ENCODE data around the gene SLC12A2. TPM values are rescaled to one million over a fixed set of nuclear protein-coding genes. Genes with fewer than 3 reads are reported as not detected.

The SLC12A2 gene
- 100 to 1,000 TPM; 105 to 137 (median 129) TPM for total RNA-seq

DNA sequence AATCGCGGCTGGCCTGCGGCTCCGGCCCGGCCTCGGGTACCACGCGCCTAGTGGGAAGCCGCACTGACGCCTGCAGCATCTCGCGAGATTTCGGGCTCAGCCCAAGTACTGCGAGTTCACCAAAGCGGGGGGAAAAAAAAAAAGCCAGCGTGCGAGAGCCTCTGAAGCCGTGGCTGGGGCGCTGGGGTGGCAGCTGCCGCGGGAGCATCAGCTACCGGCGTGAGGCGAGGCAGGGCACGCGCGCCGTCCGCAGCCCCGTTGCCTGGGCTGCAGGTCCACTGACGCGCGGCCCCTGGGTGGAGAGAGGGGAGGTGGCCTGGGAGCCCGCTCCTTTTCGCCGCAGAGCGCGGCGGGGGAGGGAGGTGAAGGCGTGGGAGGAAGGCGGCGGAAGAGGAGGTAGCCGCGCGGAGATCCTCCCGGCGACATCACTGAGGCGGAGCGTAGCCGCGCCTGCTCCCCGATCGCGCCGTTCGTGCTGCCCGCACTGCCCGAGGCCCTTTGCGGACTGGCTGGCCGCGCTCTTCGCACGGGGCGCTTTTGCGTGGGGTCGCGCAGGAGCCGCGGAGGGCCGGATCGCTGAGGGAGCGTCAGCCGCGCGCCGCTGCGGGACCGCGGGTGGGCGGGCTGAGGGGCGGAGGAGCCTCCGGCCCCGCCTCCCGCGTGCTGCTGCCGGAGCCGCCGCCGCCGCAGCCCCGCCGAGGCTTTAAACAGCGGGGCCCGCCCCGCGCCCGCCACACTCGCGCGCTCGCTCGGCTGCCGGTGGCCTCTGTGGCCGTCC lies at the start of gene SLC12A2:
Gene SLC12A2, plus strand, starts transcription at position 734 of the 778 bp plus-strand sequence. CDS start 189 bp downstream, outside the sequence.
- H3K27ac ChIP-seq = peak within 1 kb of the TSS; percentile 65 to 99 (median 98)
- H3K36me3 ChIP-seq = no peaks in the 10 kb centered on the region
- H3K9me3 ChIP-seq = no peaks in the 10 kb centered on the region
- TF ChIP-seq POLR2AphosphoS5 (IDR thresholded peaks at IDR 0.05) (peak; percentile 62), EP300 (IDR thresholded peaks at IDR 0.05) (no peak), POLR2A (IDR thresholded peaks at IDR 0.05) (peak; percentile 84 to 90)
- TF ChIP-seq, protein P1, sequence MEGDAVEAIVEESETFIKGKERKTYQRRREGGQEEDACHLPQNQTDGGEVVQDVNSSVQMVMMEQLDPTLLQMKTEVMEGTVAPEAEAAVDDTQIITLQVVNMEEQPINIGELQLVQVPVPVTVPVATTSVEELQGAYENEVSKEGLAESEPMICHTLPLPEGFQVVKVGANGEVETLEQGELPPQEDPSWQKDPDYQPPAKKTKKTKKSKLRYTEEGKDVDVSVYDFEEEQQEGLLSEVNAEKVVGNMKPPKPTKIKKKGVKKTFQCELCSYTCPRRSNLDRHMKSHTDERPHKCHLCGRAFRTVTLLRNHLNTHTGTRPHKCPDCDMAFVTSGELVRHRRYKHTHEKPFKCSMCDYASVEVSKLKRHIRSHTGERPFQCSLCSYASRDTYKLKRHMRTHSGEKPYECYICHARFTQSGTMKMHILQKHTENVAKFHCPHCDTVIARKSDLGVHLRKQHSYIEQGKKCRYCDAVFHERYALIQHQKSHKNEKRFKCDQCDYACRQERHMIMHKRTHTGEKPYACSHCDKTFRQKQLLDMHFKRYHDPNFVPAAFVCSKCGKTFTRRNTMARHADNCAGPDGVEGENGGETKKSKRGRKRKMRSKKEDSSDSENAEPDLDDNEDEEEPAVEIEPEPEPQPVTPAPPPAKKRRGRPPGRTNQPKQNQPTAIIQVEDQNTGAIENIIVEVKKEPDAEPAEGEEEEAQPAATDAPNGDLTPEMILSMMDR (IDR thresholded peaks at IDR 0.05) = peak in 2 of 4 experiments; percentile 2 to 20
- H3K27me3 ChIP-seq = no peaks in the 10 kb centered on the region
- ATAC-seq = peak; percentile 92
- 0% methylated on average over 9 of the region's 104 CpGs; no CpG with 5 or more reads in 1 of the 2 donors for WGBS, 2 donors (ENCODE audit: low coverage in 1 of 2)
- H3K4me3 ChIP-seq = peak within 1 kb of the TSS; percentile 43 to 98
- peaks cover 4 to 54% (median 5%) of the 10 kb centered on the region in 3 donors for H3K4me1 ChIP-seq

DNA sequence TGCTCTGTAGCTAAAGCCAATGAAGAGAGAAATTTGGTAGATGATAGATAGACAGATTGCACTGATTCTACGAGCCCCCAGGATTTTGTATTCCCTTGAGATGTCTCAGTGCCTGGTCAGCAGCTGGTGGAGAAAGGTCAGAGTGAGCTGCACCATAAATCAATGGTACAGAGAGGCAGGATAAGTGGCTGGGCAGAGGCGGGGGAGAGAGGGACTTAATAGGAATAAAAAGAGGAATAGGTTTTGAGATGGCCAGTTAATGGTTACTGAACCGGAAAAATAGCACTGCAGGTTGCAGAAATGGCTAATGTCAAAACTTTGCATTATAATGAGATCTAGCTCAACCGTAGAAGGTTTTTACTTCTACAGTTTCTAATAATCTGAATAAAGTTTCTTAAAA lies 47.9 kb upstream of the SLC12A2 start:
- Histone ChIP-seq H3K4me1 (peaks cover 0 to 19% (median 0%) of the 10 kb centered on the region in 3 donors), H3K36me3 (no peaks in the 10 kb centered on the region), H3K27me3 (no peaks in the 10 kb centered on the region), H3K9me3 (peaks cover 0 to 5% (median 0%) of the 10 kb centered on the region in 3 donors), H3K27ac (no peak overlapping the region), H3K4me3 (no peak overlapping the region)
- no peak for ATAC-seq
- WGBS, 2 donors (ENCODE audit: low coverage in 1 of 2) = 82 to 100% methylated on average over 2 to 4 of the region's 4 CpGs
- no peak for TF ChIP-seq POLR2A (IDR thresholded peaks at IDR 0.05)
- TF ChIP-seq, protein P1 (IDR thresholded peaks at IDR 0.05) = no peak
- TF ChIP-seq EP300 (IDR thresholded peaks at IDR 0.05) = no peak
- no peak for TF ChIP-seq POLR2AphosphoS5 (IDR thresholded peaks at IDR 0.05)

DNA sequence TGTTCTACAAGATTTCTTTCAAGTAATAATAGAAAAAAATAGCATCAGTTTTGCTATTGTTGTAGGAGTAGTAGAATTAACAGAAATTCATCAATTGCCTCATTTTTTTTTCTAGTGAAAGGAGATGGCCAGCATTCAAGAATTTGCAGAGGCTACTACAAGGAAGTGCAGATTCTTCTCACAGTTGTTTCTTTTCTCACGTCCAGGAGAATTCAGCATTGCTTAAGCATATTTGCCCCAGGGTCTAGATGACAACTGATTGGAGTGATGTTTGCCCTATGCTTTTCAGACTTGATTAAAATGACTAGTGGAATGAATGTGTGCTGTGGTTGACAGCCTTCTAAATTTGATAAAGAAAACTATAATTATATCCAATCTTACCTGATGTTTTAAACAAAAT lies 46.6 kb upstream of the SLC12A2 start:
- TF ChIP-seq, protein P1 (IDR thresholded peaks at IDR 0.05) = no peak
- TF ChIP-seq POLR2A (IDR thresholded peaks at IDR 0.05) (no peak), POLR2AphosphoS5 (IDR thresholded peaks at IDR 0.05) (no peak), EP300 (IDR thresholded peaks at IDR 0.05) (no peak)
- H3K4me1 ChIP-seq = peaks cover 0 to 19% (median 0%) of the 10 kb centered on the region in 3 donors

DNA sequence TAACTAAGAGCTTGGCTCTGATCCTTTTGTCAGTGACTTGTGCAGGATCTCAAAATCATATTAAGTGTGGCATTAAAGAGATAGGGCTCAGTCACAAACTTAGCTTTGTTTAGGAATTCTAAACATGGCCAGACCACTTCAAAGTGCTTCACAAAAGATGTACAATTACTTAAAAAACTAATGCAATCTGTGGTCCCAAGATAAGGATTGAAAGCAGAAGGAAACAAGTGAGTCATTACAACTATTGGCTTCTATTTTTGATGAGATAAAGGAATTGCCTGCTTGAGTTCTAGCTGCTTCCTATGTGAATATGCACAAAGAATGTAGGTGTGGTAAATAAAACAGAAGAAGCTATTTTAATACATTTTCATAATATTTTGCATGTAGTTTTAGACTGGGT lies 44.9 kb upstream of the SLC12A2 start:
- H3K36me3 ChIP-seq = peaks cover 0 to under 1% of the 10 kb centered on the region in 2 donors
- TF ChIP-seq, protein P1 (IDR thresholded peaks at IDR 0.05) = no peak
- TF ChIP-seq EP300 (IDR thresholded peaks at IDR 0.05) (no peak), POLR2A (IDR thresholded peaks at IDR 0.05) (no peak), POLR2AphosphoS5 (IDR thresholded peaks at IDR 0.05) (no peak)
- no peak overlapping the region for H3K4me3 ChIP-seq
- no peak for ATAC-seq
- no peaks in the 10 kb centered on the region for H3K9me3 ChIP-seq
- H3K27me3 ChIP-seq = no peaks in the 10 kb centered on the region
- H3K4me1 ChIP-seq = peaks cover 0 to 19% (median 0%) of the 10 kb centered on the region in 3 donors
- no peak overlapping the region for H3K27ac ChIP-seq

More for the DNA sequence above, 46.6 kb upstream of the SLC12A2 start:
- H3K9me3 ChIP-seq = peaks cover 0 to 5% (median 0%) of the 10 kb centered on the region in 3 donors
- no peaks in the 10 kb centered on the region for H3K27me3 ChIP-seq
- WGBS, 2 donors (ENCODE audit: low coverage in 1 of 2) = 0 to 36% methylated on average over 1 of the region's 1 CpG
- H3K36me3 ChIP-seq = no peaks in the 10 kb centered on the region
- ATAC-seq = no peak
- H3K4me3 ChIP-seq = no peak overlapping the region
- H3K27ac ChIP-seq = no peak overlapping the region

DNA sequence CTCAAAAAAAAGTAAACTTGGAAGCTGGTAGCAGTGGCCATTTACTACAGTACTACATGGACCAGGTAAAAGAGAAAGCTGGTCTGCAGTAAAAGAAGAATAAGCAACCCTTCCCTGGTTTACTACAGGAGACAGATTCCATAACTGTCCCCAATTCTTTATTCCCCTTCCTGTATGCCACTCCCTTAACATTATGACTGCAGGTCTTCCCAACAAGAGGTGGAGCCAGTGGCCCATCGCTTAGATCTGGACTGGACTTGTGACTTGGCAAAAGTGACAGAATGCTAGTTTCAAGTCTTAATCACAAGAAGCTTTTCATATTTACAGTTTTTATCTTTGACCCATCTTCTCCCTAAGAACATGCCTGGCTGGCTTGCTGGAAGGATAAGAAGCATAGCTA lies 42.6 kb upstream of the SLC12A2 start:
- Histone ChIP-seq H3K4me3 (no peak overlapping the region), H3K9me3 (no peaks in the 10 kb centered on the region), H3K27me3 (no peaks in the 10 kb centered on the region), H3K27ac (no peak overlapping the region), H3K4me1 (peaks cover 0 to 24% (median 0%) of the 10 kb centered on the region in 3 donors), H3K36me3 (peaks cover 0 to 6% of the 10 kb centered on the region in 2 donors)
- WGBS, 2 donors (ENCODE audit: low coverage in 1 of 2) = 88 to 100% methylated on average over 1 of the region's 1 CpG
- ATAC-seq = no peak
- TF ChIP-seq, protein P1 (IDR thresholded peaks at IDR 0.05) = no peak
- TF ChIP-seq POLR2A (IDR thresholded peaks at IDR 0.05) (no peak), EP300 (IDR thresholded peaks at IDR 0.05) (no peak), POLR2AphosphoS5 (IDR thresholded peaks at IDR 0.05) (no peak)
